SK-N-SH (cell line): Measurements from ENCODE around the gene FZD10. TPM values are rescaled to one million over a fixed set of nuclear protein-coding genes. Genes with fewer than 3 reads are reported as not detected.

Source experiments
- CTCF ChIA-PET: fragments of 300-600, 350-600 bp; formaldehyde crosslinking; extraction: SDS; loops from one replicate; lab custom pipeline; 2021; lab: Yijun Ruan, JAX
- POLR2A ChIA-PET: fragments of 350-600 bp; sonication (Branson Sonifier 250); formaldehyde crosslinking; extraction: SDS; loops from one replicate; lab custom pipeline; 2020; ENCODE audit warnings: antibody characterized with exemption, inconsistent platforms; lab: Yijun Ruan, JAX
- DNase-seq: peaks from one replicate; pipeline ENCODE4 v3.0.0; 2012
- H2AFZ ChIP-seq: fragments of 200-600 bp; sonication (generic); 2 replicates; pipeline ENCODE4 v1.8.1; 2016; ENCODE audit warnings: antibody characterized with exemption, mild to moderate bottlenecking, low read depth
- H3F3A ChIP-seq: fragments of 200-600 bp; sonication (generic); replicated peaks from 2 replicates; pipeline ENCODE3; 2016; ENCODE audit warnings: antibody characterized with exemption, mild to moderate bottlenecking; ENCODE audit not compliant: insufficient read depth
- H3K27ac ChIP-seq, 2 experiments: fragments of 200-500 bp in 1 of 2; fragments of 200-600 bp in 1 of 2; sonication (Bioruptor generic) in 1 of 2; sonication (generic), shearing (Covaris generic) in 1 of 2; 2 replicates each; pipeline versions ENCODE4 v1.5.1 to v1.6.1; 2014 to 2016; ENCODE audit warnings: low read depth in 2 of 2, inconsistent platforms in 1 of 2, low read length in 1 of 2, mild to moderate bottlenecking in 1 of 2, mixed read lengths in 1 of 2
- H3K27me3 ChIP-seq: fragments of 200-600 bp; sonication (generic), shearing (Covaris generic); 2 replicates; pipeline ENCODE4 v1.6.1; 2016; ENCODE audit warnings: mixed run types; ENCODE audit not compliant: insufficient read depth
- H3K36me3 ChIP-seq, 2 experiments: fragments of 200-500 bp in 1 of 2; fragments of 200-600 bp in 1 of 2; sonication (Bioruptor generic) in 1 of 2; sonication (generic) in 1 of 2; replicated peaks in 1 of 2; 2 replicates each; pipeline versions ENCODE3 to v1.5.1; 2014 to 2016; ENCODE audit warnings: low read length in 1 of 2, mild to moderate bottlenecking in 1 of 2; ENCODE audit not compliant: insufficient read depth in 2 of 2, control insufficient read depth in 1 of 2
- H3K4me1 ChIP-seq, 2 experiments: fragments of 200-500 bp in 1 of 2; fragments of 200-600 bp in 1 of 2; sonication (Bioruptor generic) in 1 of 2; sonication (generic), shearing (Covaris generic) in 1 of 2; 2 replicates each; pipeline versions ENCODE4 v1.5.1 to v1.6.1; 2014 to 2016; ENCODE audit warnings: low read depth in 1 of 2, low read length in 1 of 2, mixed run types in 1 of 2; ENCODE audit not compliant: insufficient read depth in 2 of 2, control insufficient read depth in 1 of 2
- H3K4me2 ChIP-seq: fragments of 200-600 bp; sonication (generic), shearing (Covaris generic); 2 replicates; pipeline ENCODE4 v1.6.1; 2017; ENCODE audit warnings: mixed run types
- H3K4me3 ChIP-seq, 2 experiments: fragments of 200-500 bp in 1 of 2; fragments of 200-600 bp in 1 of 2; sonication (Bioruptor generic) in 1 of 2; sonication (generic), shearing (Covaris generic) in 1 of 2; 2 replicates each; pipeline versions ENCODE4 v1.5.1 to v1.8.1; 2014 to 2016; ENCODE audit warnings: low read depth in 2 of 2, inconsistent platforms in 1 of 2, low read length in 1 of 2, mild to moderate bottlenecking in 1 of 2, mixed read lengths in 1 of 2, moderate library complexity in 1 of 2
- H3K79me2 ChIP-seq: fragments of 200-600 bp; sonication (generic); 2 replicates; pipeline ENCODE4 v1.8.1; 2017; ENCODE audit warnings: mild to moderate bottlenecking; ENCODE audit not compliant: insufficient read depth
- H3K9ac ChIP-seq: fragments of 200-600 bp; sonication (generic); 2 replicates; pipeline ENCODE4 v1.6.1; 2017; ENCODE audit warnings: mixed run types
- H3K9me2 ChIP-seq: fragments of 200-600 bp; sonication (generic); 2 replicates; pipeline ENCODE4 v1.6.1; 2017; ENCODE audit warnings: mixed run types
- H3K9me3 ChIP-seq: fragments of 200-600 bp; sonication (generic); 2 replicates; pipeline ENCODE4 v1.6.1; 2017; ENCODE audit warnings: mixed run types, mild to moderate bottlenecking, moderate library complexity
- H4K20me1 ChIP-seq: fragments of 200-600 bp; sonication (generic); 2 replicates; pipeline ENCODE4 v1.6.1; 2017; ENCODE audit warnings: mild to moderate bottlenecking, mixed run types; ENCODE audit not compliant: insufficient read depth
- FOSL2 ChIP-seq: IDR thresholded peaks from 2 replicates; pipeline ENCODE4 v1.4.0; 2012; ENCODE audit warnings: low read depth, mild to moderate bottlenecking, moderate library complexity, borderline replicate concordance
- GABPA ChIP-seq: IDR thresholded peaks from 2 replicates; pipeline ENCODE4 v1.4.0; 2012; ENCODE audit warnings: low read depth, mild to moderate bottlenecking
- JUND ChIP-seq: IDR thresholded peaks from 2 replicates; pipeline ENCODE4 v1.4.0; 2012
- MAX ChIP-seq: IDR thresholded peaks from 2 replicates; pipeline ENCODE4 v1.4.0; 2012; ENCODE audit warnings: low read depth
- MEF2A ChIP-seq: IDR thresholded peaks from 2 replicates; pipeline ENCODE4 v1.4.0; 2012; ENCODE audit warnings: low read depth, borderline replicate concordance
- NFIC ChIP-seq: IDR thresholded peaks from 2 replicates; pipeline ENCODE4 v1.4.0; 2012; ENCODE audit warnings: borderline replicate concordance
- NRF1 ChIP-seq: IDR thresholded peaks from 2 replicates; pipeline ENCODE4 v1.6.1; 2012; ENCODE audit warnings: low read depth, mild to moderate bottlenecking, low read length
- YY1 ChIP-seq: IDR thresholded peaks from 2 replicates; pipeline ENCODE4 v1.4.0; 2012; ENCODE audit warnings: low read depth, mild to moderate bottlenecking
- ZBTB33 ChIP-seq: IDR thresholded peaks from 2 replicates; pipeline ENCODE4 v1.4.0; 2012; ENCODE audit warnings: low read depth, borderline replicate concordance
- WGBS: methylation state at CpG from one replicate; pipeline ENCODE4 v1.1.6; 2017; ENCODE audit warnings: low lambda C conversion rate; 5-methylcytosine and 5-hydroxymethylcytosine counted together
- polyA plus RNA-seq, 3 experiments: library from polyadenylated mRNA; depleted of rRNA; stranded (reverse); fragments of >200 nt; gene quantifications; 2 replicates each; pipeline ENCODE4 v1.2.3, GENCODE V29; 2012

FZD10 gene
- polyA plus RNA-seq, 1 of the 3 experiments (the other 2 are of a cell fraction), result not detected

GRCh38 chr12:130199581-130200390 lies 37.5 kb downstream of the FZD10 start:
- ChIA-PET CTCF (no interaction called here), POLR2A (no interaction called here)
- Histone ChIP-seq H3K4me3 (no peak overlapping the region), H3K79me2 (no peaks in the 10 kb centered on the region), H3K4me2 (no peak overlapping the region), H3F3A (no peaks in the 10 kb centered on the region), H2AFZ (no peak overlapping the region), H4K20me1 (no peaks in the 10 kb centered on the region), H3K27ac (no peak overlapping the region), H3K9me2 (no peaks in the 10 kb centered on the region), H3K4me1 (no peaks in the 10 kb centered on the region), H3K9me3 (no peaks in the 10 kb centered on the region), H3K9ac (no peak overlapping the region), H3K36me3 (no peaks in the 10 kb centered on the region)
- WGBS, result 42% methylated on average over 18 of the region's 18 CpGs
- no peak for DNase-seq
- no peak for TF ChIP-seq ZBTB33
- TF ChIP-seq MAX, result no peak
- TF ChIP-seq GABPA, result no peak
- no peak for TF ChIP-seq NFIC
- no peak for TF ChIP-seq MEF2A
- TF ChIP-seq, all 33 proteins: peak for 0
- no peaks in the 10 kb centered on the region for H3K27me3 ChIP-seq

- Histone ChIP-seq H3K9me2 (no peaks in the 10 kb centered on the region), H3K27ac (no peak overlapping the region), H3K4me2 (no peak overlapping the region), H3K4me1 (no peaks in the 10 kb centered on the region), H3K9ac (no peak overlapping the region), H2AFZ (no peak overlapping the region), H3K4me3 (no peak overlapping the region), H3K27me3 (no peaks in the 10 kb centered on the region), H4K20me1 (no peaks in the 10 kb centered on the region), H3K79me2 (no peaks in the 10 kb centered on the region), H3K9me3 (no peaks in the 10 kb centered on the region), H3K36me3 (no peaks in the 10 kb centered on the region), H3F3A (no peaks in the 10 kb centered on the region)
- TF ChIP-seq NFIC (no peak), YY1 (no peak)
- CTCF ChIA-PET, result interaction anchor here (1.5 kb wide), 1 partner anchor 158 kb away, joined by 4 read pairs; no protein-coding TSS in a partner anchor
- POLR2A ChIA-PET, result no interaction called here
- DNase-seq, result no peak
- WGBS, result 24% methylated on average over 7 of the region's 7 CpGs
Observed at GRCh38 chr12:130200445-130200844, 38.2 kb downstream of the FZD10 start.

- H3K4me3 ChIP-seq, result no peak overlapping the region
- H3K27me3 ChIP-seq, result no peaks in the 10 kb centered on the region
- no peaks in the 10 kb centered on the region for H3F3A ChIP-seq
- CTCF ChIA-PET, result interaction anchor here (1.5 kb wide), 1 partner anchor 159 kb away, joined by 4 read pairs; no protein-coding TSS in a partner anchor
- H3K36me3 ChIP-seq, result no peaks in the 10 kb centered on the region
- no peak for TF ChIP-seq JUND
- no peak for TF ChIP-seq FOSL2
- no peak for TF ChIP-seq NRF1
- no peak overlapping the region for H3K4me2 ChIP-seq
- POLR2A ChIA-PET, result no interaction called here
- WGBS, result 53% methylated on average over 8 of the region's 8 CpGs
- no peak for DNase-seq
- H3K27ac ChIP-seq, result no peak overlapping the region
- H3K9me2 ChIP-seq, result no peaks in the 10 kb centered on the region
- H2AFZ ChIP-seq, result no peak overlapping the region
- no peak overlapping the region for H3K9ac ChIP-seq
- H3K9me3 ChIP-seq, result no peaks in the 10 kb centered on the region
- no peaks in the 10 kb centered on the region for H3K79me2 ChIP-seq
- H4K20me1 ChIP-seq, result no peaks in the 10 kb centered on the region
- H3K4me1 ChIP-seq, result no peaks in the 10 kb centered on the region
Observed at GRCh38 chr12:130201037-130201436, 38.8 kb downstream of the FZD10 start.
